Naive thymus-derived CD4-positive, alpha-beta T cell (primary cell): ENCODE measurements around the gene HNRNPF. TPM values are rescaled to one million over a fixed set of nuclear protein-coding genes. Genes with fewer than 3 reads are reported as not detected.
A peak's percentile ranks its signal among the peaks of the same experiment; 100 is the strongest.
"Not testable (repeated sequence)": the region's sequence is repeated elsewhere in the genome, so short reads cannot be mapped to it uniquely, and the experiment has no call there.

ENCODE experiments used
- ATAC-seq: fragments of 150-1000 bp; cut with Tn5 transposase; 2 replicates; pipeline ENCODE4 v1.10.0; 2021; ENCODE audit warnings: mild to moderate bottlenecking, moderate library complexity
- CTCF ChIA-PET: fragments of 350-600 bp; sonication (Branson Sonifier 250); formaldehyde crosslinking; loops from one replicate; lab custom pipeline; 2021; ENCODE audit warnings: antibody characterized with exemption; lab: Charles Lee
- POLR2A ChIA-PET: fragments of 350-600 bp; sonication (Branson Sonifier 250); formaldehyde crosslinking; loops from one replicate; lab custom pipeline; 2021; ENCODE audit warnings: antibody characterized with exemption, inconsistent platforms; lab: Charles Lee
- DNase-seq, 9 donors: peaks; one replicate each; pipeline versions ENCODE4 v3.0.0 to v3.0.0-alpha.2; 2020 to 2022; ENCODE audit warnings: mixed read lengths in 1 of 9
- H3K27ac ChIP-seq: one replicate; pipeline ENCODE4 v1.7.0; 2013; ENCODE audit warnings: mild to moderate bottlenecking, low read depth, low read length, moderate library complexity
- H3K27me3 ChIP-seq, 2 donors: one replicate each; pipeline ENCODE4 v1.7.0; 2013; ENCODE audit warnings: low read length in 2 of 2, mild to moderate bottlenecking in 2 of 2, moderate library complexity in 2 of 2; ENCODE audit not compliant: control insufficient read depth in 2 of 2, insufficient read depth in 2 of 2
- H3K36me3 ChIP-seq, 3 experiments: 1 replicate in 2 of 3; 2 replicates in 1 of 3; pipeline ENCODE4 v1.7.0; 2013; ENCODE audit warnings: low read length in 3 of 3, mild to moderate bottlenecking in 3 of 3, moderate library complexity in 1 of 3; ENCODE audit not compliant: insufficient read depth in 3 of 3, control insufficient read depth in 2 of 3
- H3K4me1 ChIP-seq, 2 donors: one replicate each; pipeline ENCODE4 v1.7.0; 2013; ENCODE audit warnings: low read length in 2 of 2, mild to moderate bottlenecking in 2 of 2, moderate library complexity in 1 of 2; ENCODE audit not compliant: control insufficient read depth in 2 of 2, insufficient read depth in 2 of 2
- H3K4me3 ChIP-seq: 2 replicates; pipeline ENCODE4 v1.7.0; 2013; ENCODE audit warnings: mild to moderate bottlenecking, low read length
- H3K9me3 ChIP-seq, 3 experiments: 1 replicate in 2 of 3; 2 replicates in 1 of 3; pipeline ENCODE4 v1.7.0; 2013; ENCODE audit warnings: low read length in 3 of 3; ENCODE audit not compliant: control insufficient read depth in 2 of 3
- H3K27ac Mint-ChIP-seq, 9 donors: one replicate each; pipeline ENCODE4 v1.8.0; 2020 to 2022; ENCODE audit warnings: mixed read lengths in 9 of 9, mild to moderate bottlenecking in 8 of 9, moderate library complexity in 5 of 9, inconsistent platforms in 2 of 9
- H3K27me3 Mint-ChIP-seq, 5 donors: one replicate each; pipeline ENCODE4 v1.8.0; 2021 to 2022; ENCODE audit warnings: mixed read lengths in 5 of 5, mild to moderate bottlenecking in 1 of 5
- H3K36me3 Mint-ChIP-seq, 5 donors: one replicate each; pipeline ENCODE4 v1.8.0; 2020 to 2022; ENCODE audit warnings: mixed read lengths in 5 of 5, mild to moderate bottlenecking in 3 of 5, inconsistent platforms in 1 of 5
- H3K4me1 Mint-ChIP-seq, 7 donors: one replicate each; pipeline ENCODE4 v1.8.0; 2020 to 2022; ENCODE audit warnings: mixed read lengths in 7 of 7, mild to moderate bottlenecking in 3 of 7, inconsistent platforms in 1 of 7
- H3K4me3 Mint-ChIP-seq, 10 donors: one replicate each; pipeline ENCODE4 v1.8.0; 2020 to 2022; ENCODE audit warnings: mild to moderate bottlenecking in 10 of 10, mixed read lengths in 10 of 10, moderate library complexity in 6 of 10, inconsistent platforms in 2 of 10
- H3K9me3 Mint-ChIP-seq, 11 donors: one replicate each; pipeline ENCODE4 v1.8.0; 2020 to 2022; ENCODE audit warnings: mixed read lengths in 11 of 11, mild to moderate bottlenecking in 4 of 11, inconsistent platforms in 1 of 11, moderate library complexity in 1 of 11
- intact Hi-C, 2 donors: fragments of 100-400 bp; cut with micrococcal nuclease; formaldehyde crosslinking; loops; one replicate each; pipeline ENCODE4 v1.15.1; 2023
- polyA plus RNA-seq, 2 donors: library from polyadenylated mRNA; unstranded; fragments of 300-500 nt; fragmentation: Illumina TruSeq; gene quantifications; one replicate each; pipeline ENCODE4 v1.2.3, GENCODE V29; 2021
- total RNA-seq, 6 experiments: library from RNA in 5 of 6; stranded (reverse) in 5 of 6; gene quantifications; 1 replicate in 5 of 6; 2 replicates in 1 of 6; pipeline ENCODE4 v1.2.3 and lab custom pipeline; 2021 to 2026

Gene HNRNPF
- total and polyA plus RNA-seq, 7 experiments from 2014 or later, result 88.1 to 449 (median 173) TPM

DNA sequence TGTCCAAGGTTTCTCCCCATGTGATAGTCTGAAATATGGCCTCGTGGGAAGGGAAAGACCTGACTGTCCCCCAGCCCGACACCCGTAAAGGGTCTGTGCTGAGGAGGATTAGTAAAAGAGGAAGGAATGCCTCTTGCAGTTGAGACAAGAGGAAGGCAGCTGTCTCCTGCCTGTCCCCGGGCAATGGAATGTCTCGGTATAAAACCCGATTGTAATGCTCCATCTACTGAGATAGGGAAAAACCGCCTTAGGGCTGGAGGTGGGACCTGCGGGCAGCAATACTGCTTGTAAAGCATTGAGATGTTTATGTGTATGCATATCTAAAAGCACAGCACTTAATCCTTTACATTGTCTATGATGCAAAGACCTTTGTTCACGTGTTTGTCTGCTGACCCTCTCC is 71.5 kb downstream of the HNRNPF start:
- Mint-ChIP-seq H3K36me3 (peaks cover 0 to 11% (median 0%) of the 10 kb centered on the region in 5 donors), H3K27ac (peak overlapping the region in 1 of 9 donors; percentile 47), H3K4me1 (peaks cover 7 to 44% (median 11%) of the 10 kb centered on the region in 7 donors), H3K27me3 (peaks cover 5 to 28% (median 12%) of the 10 kb centered on the region in 5 donors)
- H3K27ac ChIP-seq, H3K27me3 ChIP-seq, DNase-seq, H3K4me3 ChIP-seq, H3K9me3 ChIP-seq, H3K36me3 ChIP-seq, ATAC-seq, H3K4me3 Mint-ChIP-seq, H3K4me1 ChIP-seq, H3K9me3 Mint-ChIP-seq, intact Hi-C loops, POLR2A ChIA-PET: not testable (repeated sequence)
- CTCF ChIA-PET, result interaction anchor here (0.8 kb wide), 1 partner anchor 50 kb away, joined by 4 read pairs; no protein-coding TSS in a partner anchor

DNA sequence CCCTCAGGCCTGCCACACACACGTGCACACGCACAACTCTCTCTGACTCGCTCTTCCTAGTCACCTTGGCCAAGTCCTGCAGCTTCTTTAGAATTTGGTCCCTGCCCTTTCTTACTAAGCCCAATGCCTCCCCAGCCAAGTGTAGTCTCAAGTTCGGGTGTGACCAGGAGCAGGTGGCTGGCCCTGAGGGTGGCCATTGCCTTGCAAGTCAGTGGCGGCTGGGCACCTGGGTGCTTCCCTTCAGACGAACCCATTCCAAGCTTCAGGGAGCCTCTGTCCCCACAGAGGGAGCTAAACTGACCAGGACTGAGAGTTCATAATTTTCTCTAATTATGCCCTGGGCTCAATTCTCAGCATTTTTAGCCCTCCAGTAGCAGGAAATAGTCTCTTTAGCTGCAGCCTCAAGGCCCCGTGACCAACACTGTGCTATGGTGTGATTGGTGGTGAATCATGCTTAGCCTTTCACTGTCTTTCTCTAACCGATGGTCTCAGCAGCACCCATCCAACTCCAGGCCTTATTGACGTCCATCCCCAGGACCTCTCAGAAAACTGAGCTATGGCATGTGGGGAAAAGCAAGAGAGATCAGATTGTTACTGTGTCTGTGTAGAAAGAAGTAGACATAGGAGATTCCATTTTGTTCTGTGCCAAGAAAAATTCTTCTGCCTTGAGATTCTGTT is 72.2 kb downstream of the HNRNPF start:
- Mint-ChIP-seq H3K36me3 (peaks cover 0 to 14% (median 0%) of the 10 kb centered on the region in 5 donors), H3K27ac (no peak overlapping the region), H3K27me3 (peaks cover 5 to 29% (median 12%) of the 10 kb centered on the region in 5 donors), H3K4me1 (peaks cover 14 to 51% (median 18%) of the 10 kb centered on the region in 7 donors), H3K4me3 (no peak overlapping the region), H3K9me3 (no peaks in the 10 kb centered on the region)
- Histone ChIP-seq H3K36me3 (no peaks in the 10 kb centered on the region), H3K27ac (no peak overlapping the region), H3K27me3 (no peaks in the 10 kb centered on the region), H3K4me1 (peaks cover 11 to 12% of the 10 kb centered on the region in 2 donors), H3K4me3 (no peak overlapping the region), H3K9me3 (no peaks in the 10 kb centered on the region)
- POLR2A ChIA-PET, result no interaction called here
- ATAC-seq (no peak), DNase-seq (no peak)
- CTCF ChIA-PET, result interaction anchor here (0.8 to 1.2 kb wide), 2 partner anchors 11 to 49 kb away, joined by 3 to 4 read pairs; no protein-coding TSS in a partner anchor
- intact Hi-C loops, result no loop called here

DNA sequence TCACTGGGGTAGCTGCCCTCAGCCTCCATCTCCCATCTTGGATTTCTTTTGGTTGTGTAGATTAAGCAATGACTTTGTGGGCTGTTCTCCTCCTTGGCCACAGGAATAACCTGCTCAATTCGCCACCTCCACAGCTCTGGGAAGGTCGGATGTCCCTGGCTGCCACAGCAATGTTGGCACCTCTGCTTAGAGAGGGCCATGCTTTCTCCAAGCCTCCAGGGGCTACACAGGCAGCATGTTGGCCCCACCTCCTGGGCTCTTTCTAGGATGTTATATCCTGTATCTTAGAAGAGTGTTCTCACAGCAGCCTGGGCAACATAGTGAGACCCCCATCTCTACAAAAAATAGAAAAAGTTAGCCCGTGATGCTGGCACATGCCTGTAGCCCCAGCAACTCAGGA is 72.9 kb downstream of the HNRNPF start:
- no peaks in the 10 kb centered on the region for H3K27me3 ChIP-seq
- Mint-ChIP-seq H3K36me3 (peaks cover 0 to 13% (median 0%) of the 10 kb centered on the region in 5 donors), H3K27me3 (peaks cover 5 to 28% (median 12%) of the 10 kb centered on the region in 5 donors), H3K9me3 (no peaks in the 10 kb centered on the region), H3K4me1 (peaks cover 18 to 53% (median 22%) of the 10 kb centered on the region in 7 donors), H3K4me3 (no peak overlapping the region), H3K27ac (peak overlapping the region in 1 of 9 donors; percentile 41)
- H3K36me3 ChIP-seq, result no peaks in the 10 kb centered on the region
- H3K9me3 ChIP-seq, result no peaks in the 10 kb centered on the region
- ATAC-seq, result no peak
- CTCF ChIA-PET, result interaction anchor here (1.2 kb wide), 1 partner anchor 12 kb away, joined by 3 read pairs; no protein-coding TSS in a partner anchor
- peaks cover 14 to 15% of the 10 kb centered on the region in 2 donors for H3K4me1 ChIP-seq
- POLR2A ChIA-PET, result no interaction called here
- no peak overlapping the region for H3K27ac ChIP-seq
- intact Hi-C loops, result no loop called here
- no peak for DNase-seq
- H3K4me3 ChIP-seq, result no peak overlapping the region

Other genes with a start within 250 kb of the HNRNPF start
- 1 to 10 TPM in 2 of 5 experiments, under 1 TPM in 3; 0.22 to 3.3 (median 0.42) TPM for gene RASGEF1A, start 142.1 kb downstream of the HNRNPF start, total RNA-seq
- under 1 TPM in 1 of 2 donors, not detected in 1; 0.05 TPM for gene RASGEF1A, start 142.1 kb downstream of the HNRNPF start, polyA plus RNA-seq
- gene FXYD4, start 37.5 kb downstream of the HNRNPF start, total RNA-seq, result not detected
- not detected for gene FXYD4, start 37.5 kb downstream of the HNRNPF start, polyA plus RNA-seq
- gene ZNF487, start 27.9 kb upstream of the HNRNPF start, total RNA-seq, result 10 to 100 TPM in 1 of 5 experiments, 1 to 10 TPM in 4; 4.1 to 12.0 (median 5.9) TPM
- gene ZNF487, start 27.9 kb upstream of the HNRNPF start, polyA plus RNA-seq, result 1 to 10 TPM; 5.9 to 6.8 TPM
- 1 to 10 TPM; 1.7 to 8.5 (median 2.3) TPM for gene ZNF239, start 165.4 kb upstream of the HNRNPF start, total RNA-seq
- gene ZNF239, start 165.4 kb upstream of the HNRNPF start, polyA plus RNA-seq, result 1 to 10 TPM; 2.0 to 4.7 TPM
- 10 to 100 TPM in 2 of 5 experiments, 1 to 10 TPM in 3; 2.9 to 13.1 (median 5.3) TPM for gene ZNF485, start 197.3 kb upstream of the HNRNPF start, total RNA-seq
- 1 to 10 TPM; 6.0 to 7.4 TPM for gene ZNF485, start 197.3 kb upstream of the HNRNPF start, polyA plus RNA-seq
- gene ZNF32, start 239.7 kb upstream of the HNRNPF start, total RNA-seq, result 10 to 100 TPM; 19.3 to 47.0 (median 22.7) TPM
- 10 to 100 TPM; 92.2 to 98.8 TPM for gene ZNF32, start 239.7 kb upstream of the HNRNPF start, polyA plus RNA-seq